ENCODE measurements around the gene SLC10A3.

SLC10A3 gene

DNA sequence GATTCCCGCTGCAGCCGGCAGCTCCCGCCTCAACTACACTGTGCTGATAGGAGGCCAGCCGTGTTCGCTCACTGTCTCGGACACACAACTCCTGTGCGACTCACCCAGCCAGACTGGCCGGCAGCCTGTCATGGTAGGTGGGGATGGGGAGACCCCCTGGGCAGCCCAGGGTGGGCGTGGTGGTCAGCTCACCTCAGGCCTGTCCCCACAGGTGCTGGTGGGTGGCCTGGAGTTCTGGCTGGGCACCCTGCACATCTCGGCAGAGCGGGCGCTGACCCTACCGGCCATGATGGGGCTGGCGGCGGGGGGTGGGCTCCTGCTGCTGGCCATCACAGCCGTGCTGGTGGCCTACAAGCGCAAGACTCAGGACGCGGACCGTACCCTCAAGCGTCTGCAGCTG lies 22.9 kb downstream of the SLC10A3 start:
- DNase-seq (ENCODE audit: low spot score), result no peak
- TF ChIP-seq, protein P1, sequence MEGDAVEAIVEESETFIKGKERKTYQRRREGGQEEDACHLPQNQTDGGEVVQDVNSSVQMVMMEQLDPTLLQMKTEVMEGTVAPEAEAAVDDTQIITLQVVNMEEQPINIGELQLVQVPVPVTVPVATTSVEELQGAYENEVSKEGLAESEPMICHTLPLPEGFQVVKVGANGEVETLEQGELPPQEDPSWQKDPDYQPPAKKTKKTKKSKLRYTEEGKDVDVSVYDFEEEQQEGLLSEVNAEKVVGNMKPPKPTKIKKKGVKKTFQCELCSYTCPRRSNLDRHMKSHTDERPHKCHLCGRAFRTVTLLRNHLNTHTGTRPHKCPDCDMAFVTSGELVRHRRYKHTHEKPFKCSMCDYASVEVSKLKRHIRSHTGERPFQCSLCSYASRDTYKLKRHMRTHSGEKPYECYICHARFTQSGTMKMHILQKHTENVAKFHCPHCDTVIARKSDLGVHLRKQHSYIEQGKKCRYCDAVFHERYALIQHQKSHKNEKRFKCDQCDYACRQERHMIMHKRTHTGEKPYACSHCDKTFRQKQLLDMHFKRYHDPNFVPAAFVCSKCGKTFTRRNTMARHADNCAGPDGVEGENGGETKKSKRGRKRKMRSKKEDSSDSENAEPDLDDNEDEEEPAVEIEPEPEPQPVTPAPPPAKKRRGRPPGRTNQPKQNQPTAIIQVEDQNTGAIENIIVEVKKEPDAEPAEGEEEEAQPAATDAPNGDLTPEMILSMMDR (conservative IDR thresholded peaks at IDR 0.05; ENCODE audit: low read depth), result no peak
- no peak overlapping the region for H3K27ac ChIP-seq
- ChIA-PET CTCF (no interaction called here), POLR2A (ENCODE audit: low non-redundant PET) (no interaction called here)

DNA sequence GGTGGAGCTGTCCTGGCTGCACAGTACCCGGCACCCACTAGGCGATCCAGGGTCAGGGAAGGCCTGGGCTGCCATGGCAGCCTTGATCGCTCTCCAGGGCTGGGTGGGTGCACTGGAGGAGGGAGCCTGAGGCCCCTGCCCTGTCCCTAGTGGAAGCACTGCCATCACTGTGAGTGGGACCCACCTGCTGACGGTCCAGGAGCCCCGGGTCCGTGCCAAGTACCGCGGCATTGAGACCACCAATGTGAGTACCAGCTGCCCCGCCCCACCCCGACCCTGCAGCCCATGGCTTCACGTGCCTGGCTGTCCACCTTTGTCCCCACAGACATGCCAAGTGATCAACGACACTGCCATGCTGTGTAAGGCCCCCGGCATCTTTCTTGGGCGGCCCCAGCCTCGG lies 23.5 kb downstream of the SLC10A3 start:
- TF ChIP-seq, protein P1 (conservative IDR thresholded peaks at IDR 0.05; ENCODE audit: low read depth), result no peak
- no peak overlapping the region for H3K27ac ChIP-seq
- DNase-seq (ENCODE audit: low spot score), result no peak
- ChIA-PET POLR2A (ENCODE audit: low non-redundant PET) (no interaction called here), CTCF (no interaction called here)

DNA sequence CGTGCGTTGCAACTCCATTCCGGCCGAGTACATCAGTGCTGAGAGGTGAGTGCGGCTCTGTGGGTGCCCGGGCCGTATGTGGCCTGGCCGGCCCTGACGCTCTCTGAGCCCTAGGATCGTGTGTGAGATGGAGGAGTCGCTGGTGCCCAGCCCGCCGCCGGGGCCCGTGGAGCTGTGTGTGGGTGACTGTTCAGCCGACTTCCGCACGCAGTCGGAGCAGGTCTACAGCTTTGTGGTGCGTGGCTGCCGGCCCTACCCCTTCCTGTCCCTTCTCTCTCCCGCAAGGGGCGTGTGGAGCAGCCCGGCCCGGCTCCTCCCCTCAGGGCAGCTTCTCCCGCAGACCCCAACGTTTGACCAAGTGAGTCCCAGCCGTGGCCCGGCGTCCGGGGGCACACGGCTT lies 24.4 kb downstream of the SLC10A3 start:
- CTCF ChIA-PET, result no interaction called here
- no peak for DNase-seq (ENCODE audit: low spot score)
- H3K27ac ChIP-seq, result no peak overlapping the region
- TF ChIP-seq, protein P1 (conservative IDR thresholded peaks at IDR 0.05; ENCODE audit: low read depth), result no peak
- POLR2A ChIA-PET (ENCODE audit: low non-redundant PET), result interaction anchor here (0.6 kb wide), 1 partner anchor 34 kb away, joined by 7 read pairs; no protein-coding TSS in a partner anchor

DNA sequence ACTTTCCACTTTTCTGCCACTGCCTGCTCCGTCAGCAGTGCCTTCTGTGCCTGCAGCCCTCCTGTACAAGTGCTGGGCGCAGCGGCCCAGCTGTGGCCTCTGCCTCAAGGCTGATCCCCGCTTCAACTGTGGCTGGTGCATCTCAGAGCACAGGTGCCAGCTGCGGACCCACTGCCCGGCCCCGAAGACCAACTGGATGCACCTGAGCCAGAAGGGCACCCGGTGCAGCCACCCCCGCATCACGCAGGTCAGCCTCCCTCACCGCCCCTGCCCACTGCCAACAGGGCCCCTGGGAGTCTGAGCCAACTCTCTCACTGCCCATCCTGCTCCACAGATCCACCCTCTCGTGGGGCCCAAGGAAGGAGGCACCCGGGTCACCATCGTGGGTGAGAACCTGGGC lies 24.8 kb downstream of the SLC10A3 start:
- ChIA-PET CTCF (no interaction called here), POLR2A (ENCODE audit: low non-redundant PET) (interaction anchor here (0.6 kb wide), 1 partner anchor 34 kb away, joined by 7 read pairs; no protein-coding TSS in a partner anchor)
- no peak overlapping the region for H3K27ac ChIP-seq
- no peak for DNase-seq (ENCODE audit: low spot score)
- TF ChIP-seq, protein P1 (conservative IDR thresholded peaks at IDR 0.05; ENCODE audit: low read depth), result no peak

DNA sequence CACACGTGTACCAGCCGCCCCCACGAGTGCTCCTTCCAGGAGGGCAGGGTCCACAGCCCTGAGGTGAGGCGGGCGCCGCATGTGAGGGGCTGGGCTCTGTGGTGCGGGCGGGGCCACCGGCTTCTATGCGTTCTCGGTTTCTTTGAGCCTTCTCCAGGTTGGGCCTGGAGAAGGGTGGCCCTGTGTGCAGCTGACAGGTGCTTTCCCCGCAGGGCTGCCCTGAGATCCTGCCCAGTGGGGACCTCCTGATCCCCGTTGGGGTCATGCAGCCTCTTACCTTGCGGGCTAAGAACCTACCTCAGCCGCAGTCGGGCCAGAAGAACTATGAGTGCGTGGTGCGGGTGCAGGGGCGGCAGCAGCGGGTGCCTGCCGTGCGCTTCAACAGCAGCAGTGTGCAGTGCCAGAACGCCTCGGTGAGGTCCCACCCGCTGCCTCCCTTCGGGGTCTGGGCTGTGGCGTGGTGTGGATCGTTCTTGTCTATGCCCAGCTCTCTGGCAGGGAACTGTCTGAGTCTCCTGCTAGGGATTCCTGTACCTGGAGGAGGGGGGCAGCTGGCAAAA lies 25.5 kb downstream of the SLC10A3 start:
- H3K27ac ChIP-seq, result no peak overlapping the region
- POLR2A ChIA-PET (ENCODE audit: low non-redundant PET), result no interaction called here
- TF ChIP-seq, protein P1 (conservative IDR thresholded peaks at IDR 0.05; ENCODE audit: low read depth), result no peak
- CTCF ChIA-PET, result no interaction called here
- no peak for DNase-seq (ENCODE audit: low spot score)

DNA sequence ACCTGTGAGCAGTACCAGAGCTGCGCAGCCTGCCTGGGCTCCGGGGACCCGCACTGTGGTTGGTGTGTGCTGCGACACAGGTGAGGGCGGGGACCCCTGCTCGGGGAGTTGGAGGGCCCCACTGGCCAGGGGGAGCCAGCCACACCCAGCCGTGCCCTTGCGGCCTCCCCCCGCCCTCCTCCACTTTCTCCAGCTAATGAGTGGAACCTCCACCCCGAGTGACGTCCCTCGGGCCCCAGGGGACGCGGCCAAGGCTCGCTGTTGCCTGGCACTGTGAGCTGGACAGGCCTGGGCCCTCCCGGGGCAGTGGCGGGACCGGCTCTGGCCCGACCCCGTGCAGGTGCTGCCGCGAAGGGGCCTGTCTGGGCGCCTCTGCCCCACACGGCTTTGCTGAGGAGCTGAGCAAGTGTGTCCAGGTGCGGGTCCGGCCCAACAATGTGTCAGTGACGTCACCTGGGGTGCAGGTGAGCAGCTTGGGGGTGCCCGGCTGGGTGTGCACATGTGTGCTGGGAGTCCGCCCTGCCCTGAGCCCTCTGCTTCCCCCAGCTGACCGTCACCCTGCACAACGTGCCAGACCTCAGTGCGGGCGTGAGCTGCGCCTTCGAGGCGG lies 26.7 kb downstream of the SLC10A3 start:
- TF ChIP-seq, protein P1 (conservative IDR thresholded peaks at IDR 0.05; ENCODE audit: low read depth), result no peak
- DNase-seq (ENCODE audit: low spot score), result no peak
- POLR2A ChIA-PET (ENCODE audit: low non-redundant PET), result no interaction called here
- CTCF ChIA-PET, result interaction anchor here (0.8 kb wide), 1 partner anchor 71 kb away, joined by 3 read pairs; no protein-coding TSS in a partner anchor
- H3K27ac ChIP-seq, result no peak overlapping the region
